GM19351 (cell line): Measurements from ENCODE around the gene TMEM171.

Source experiments
- ATAC-seq: cut with Tn5 transposase; IDR thresholded peaks from one replicate; pipeline ENCODE4 v1.9.1; 2021; ENCODE audit warnings: mild to moderate bottlenecking, moderate library complexity; ENCODE audit not compliant: unreplicated experiment

Gene TMEM171

DNA sequence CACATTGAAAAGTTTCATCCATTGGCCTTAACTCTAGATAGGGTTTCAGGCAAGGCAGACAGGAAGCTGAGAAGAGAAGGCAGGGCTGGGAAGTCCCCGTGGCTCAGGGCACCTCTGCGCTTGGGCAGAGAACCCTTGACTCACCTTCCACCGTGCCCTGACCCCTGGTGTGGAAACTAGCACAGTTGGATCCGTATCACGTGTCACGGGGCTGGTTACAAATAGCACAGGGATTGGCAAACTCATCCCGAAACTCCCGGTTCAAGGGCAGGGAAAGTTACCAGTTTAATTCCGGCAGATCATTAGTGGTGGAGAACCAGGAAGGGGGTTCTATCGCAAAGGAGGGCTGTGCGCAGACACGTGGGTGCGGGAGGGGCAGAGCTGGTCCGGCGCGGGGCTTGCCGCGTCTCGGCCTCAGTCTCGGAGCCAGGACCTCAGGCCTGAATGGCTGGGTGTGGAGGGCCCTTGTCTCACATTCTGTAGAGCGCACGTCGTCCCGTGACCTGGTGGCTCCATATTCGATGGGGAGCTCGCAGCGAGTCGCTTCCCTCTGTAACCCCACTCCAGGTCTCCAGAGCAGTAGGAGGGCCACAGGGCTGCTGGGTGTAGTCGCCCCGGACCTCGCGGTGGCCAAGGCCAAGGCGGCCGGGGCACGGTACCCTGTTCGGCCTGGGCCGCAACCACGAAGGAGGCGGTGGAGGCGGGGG, 771 bp upstream of the TMEM171 start:
- no peak for ATAC-seq

DNA sequence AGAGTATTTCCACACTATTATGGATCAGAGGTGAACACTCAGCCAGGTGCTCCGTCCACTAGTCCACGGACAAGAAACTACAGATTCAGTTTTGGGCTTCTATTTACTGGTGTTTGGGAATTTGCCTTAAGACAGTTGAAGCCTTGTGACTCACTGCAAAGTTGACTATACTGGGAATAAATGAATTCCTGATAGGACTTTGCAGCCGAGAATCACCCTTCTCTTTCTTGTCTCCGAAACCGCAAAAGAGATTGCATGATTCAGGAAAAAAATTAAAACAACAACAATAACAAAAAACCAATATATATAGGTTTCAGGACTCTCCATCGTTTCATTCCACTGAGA, 716 bp downstream of the TMEM171 start:
- no peak for ATAC-seq

DNA sequence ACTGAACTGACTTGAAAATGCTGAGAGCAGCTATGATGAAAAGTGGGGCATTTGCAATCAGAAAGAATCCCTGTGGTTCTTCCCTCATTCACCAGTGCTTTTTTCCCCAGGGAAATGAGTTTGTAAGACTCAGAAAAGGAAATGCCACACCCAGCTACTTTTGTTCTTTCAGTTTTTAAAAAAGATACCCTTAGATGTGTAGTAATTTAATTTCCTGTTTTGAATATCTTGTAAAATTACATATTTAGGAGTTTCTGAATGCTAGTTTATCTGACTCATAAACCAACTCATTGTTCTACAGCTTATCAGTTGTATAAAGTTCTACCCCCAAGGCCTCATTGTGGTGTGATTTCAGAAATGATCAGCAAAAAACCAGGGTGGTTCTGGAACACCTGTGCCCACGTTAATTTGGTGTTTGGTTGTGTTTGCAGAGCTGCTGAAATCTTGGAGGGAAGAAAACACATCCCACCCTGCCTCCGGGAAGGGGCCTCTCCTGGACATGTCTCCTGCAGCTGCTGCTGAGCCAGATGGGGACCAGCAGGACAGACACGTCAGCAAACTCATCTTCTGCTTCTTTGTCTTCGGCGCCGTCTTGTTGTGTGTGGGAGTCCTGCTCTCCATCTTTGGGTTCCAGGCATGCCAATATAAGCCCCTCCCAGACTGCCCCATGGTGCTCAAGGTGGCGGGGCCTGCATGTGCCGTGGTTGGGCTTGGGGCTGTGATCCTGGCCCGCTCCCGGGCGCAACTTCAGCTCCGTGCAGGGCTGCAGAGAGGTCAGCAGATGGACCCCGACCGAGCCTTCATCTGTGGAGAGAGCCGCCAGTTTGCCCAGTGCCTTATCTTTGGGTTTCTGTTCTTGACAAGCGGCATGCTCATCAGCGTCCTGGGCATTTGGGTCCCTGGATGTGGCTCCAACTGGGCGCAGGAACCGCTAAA, 2.8 kb downstream of the TMEM171 start:
- ATAC-seq, result no peak

DNA sequence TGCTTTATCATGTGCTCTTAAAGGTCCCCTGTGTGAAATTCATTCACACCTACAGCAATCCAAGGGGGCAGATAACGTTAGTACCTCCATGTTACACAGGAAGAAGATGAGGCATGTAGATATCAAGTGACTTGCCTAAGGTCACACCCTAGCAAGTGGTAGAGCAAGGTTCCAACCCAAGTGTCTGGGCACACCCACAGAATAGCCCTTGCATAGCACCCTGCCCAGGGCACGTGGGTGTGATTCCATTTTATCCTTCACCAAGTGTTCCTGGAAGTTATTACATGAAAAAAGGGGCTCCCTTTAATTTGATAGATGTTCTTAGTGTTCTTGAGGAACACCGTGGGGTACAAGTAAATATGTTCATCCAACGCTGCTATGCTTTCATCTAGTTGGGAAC, 4.9 kb downstream of the TMEM171 start:
- no peak for ATAC-seq

DNA sequence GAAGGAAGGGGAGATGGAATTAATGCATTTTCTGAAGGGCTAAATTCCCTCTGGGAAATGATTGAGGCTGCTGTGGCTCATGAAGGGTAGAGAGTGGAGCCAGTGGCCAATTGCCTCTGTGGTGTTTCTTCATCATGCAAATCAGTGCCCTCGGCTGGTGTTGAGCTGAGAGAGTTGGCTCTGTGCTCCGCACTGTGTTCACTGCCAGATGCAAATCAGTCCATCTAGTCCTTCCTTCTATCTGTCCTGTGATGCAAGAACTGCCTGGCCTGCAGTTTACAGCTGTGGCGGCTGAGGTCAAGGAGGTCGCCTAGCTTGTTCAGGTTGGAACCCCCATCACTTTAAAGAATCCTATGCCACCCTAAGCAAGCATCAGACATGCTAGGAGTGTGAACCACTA, 6.0 kb downstream of the TMEM171 start:
- ATAC-seq, result no peak

DNA sequence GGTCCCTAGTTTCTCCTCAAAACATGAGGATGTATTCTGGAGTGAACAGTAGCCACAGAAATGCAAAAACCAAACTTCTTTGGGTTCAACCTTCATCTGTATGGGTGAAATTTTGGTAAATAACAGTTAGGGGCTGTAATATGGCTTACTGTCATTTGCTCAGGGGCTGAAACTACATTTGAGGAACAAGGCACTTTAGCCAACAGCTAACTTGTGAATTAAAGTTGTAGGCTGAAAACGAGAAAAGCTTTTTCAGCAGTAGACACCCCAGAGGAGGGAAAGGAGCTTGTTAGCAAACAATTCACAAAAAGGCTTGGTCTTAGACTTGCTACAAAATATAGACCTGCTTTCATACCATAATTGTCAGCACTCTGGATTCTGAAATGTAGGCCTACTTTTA, 6.6 kb downstream of the TMEM171 start:
- ATAC-seq, result no peak

DNA sequence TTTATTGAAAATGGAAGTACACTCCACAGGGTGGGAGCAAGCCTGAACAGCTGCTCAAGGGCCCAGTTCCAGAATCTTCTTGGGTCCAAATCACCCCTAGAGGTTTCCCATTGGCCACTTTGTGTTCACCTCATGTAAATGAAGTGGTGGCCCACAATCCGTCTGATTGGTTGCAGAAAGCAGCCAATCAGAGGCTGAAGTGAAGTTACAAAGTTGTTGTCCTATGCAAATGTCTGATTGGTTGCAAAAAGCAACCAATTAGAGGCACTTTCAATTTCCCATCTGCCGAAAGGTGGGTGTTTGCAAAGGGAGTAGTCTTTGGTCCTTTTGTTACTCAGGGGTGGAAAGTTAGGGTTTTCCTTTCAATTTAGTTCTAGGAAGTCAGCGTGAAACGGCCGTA, 8.8 kb downstream of the TMEM171 start:
- no peak for ATAC-seq

DNA sequence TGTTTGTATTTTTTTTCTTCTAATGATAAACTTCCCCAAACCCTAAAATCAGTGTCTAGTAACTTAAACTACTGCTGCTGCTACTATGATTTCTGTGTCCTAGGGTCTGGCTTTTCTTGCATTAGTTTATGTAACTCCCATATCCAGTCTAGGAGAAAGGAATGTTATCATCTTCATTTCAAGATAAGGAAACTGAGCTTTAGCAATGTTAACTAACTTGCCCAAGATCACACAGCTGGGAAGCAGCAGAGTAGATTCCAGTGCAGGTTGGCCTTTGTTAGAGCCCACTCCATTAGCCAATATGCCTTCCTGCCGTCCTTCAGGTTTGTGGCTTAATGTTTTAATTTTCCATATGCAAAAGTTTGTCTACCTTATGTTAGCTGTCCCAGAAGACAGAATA, 10.4 kb downstream of the TMEM171 start:
- no peak for ATAC-seq

DNA sequence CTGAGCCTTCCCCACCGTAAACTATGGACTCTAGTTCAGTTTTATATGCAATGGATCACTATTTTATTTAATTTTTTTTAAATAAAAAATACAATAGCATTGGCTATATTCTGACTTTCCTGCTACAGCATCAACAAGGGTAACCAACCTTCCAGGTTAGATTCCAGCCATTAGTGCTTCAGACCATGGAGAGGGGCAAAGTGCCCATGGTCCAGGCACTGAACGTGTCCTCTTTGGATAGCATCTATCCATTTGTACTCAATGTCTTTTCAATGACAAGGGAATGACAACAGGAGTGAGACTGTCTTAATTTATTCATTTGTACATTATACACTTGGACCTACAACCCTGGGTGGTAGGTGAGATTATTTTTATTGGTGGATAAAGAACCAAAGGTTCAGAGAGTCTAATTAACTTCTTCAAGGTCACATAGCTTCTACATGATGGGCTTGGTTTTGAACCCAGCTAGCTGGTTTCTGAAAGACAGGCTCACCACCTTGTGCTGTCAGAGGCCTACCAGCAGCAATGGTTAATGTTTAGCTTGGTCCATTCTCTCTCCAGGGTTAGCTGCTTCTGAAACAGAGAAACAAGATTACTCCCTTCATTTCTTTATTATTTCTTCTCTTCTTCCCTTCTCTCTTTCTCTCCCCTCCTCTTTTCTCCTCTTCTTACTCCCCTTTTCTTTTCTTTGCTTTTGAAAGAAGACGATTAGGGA, 11.5 kb downstream of the TMEM171 start:
- ATAC-seq, result no peak

DNA sequence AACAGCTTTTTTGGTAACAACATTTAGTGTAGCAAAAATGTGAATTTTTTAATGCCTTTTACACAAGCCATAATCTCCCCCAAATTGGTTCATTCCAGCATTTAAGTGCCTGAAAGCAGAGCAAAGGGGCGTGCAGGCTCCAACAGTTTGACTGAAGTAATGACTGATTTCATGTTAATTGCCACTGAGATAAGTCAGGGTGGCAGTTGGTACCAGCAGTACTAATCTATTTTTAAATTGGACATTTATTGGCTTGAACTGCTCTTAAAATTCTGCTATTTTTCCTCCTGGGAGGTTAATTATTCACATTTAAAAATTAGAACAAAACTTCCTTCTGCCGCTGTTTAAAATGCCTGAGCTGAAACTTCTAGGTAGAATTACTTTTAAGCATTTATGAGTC, 12.4 kb downstream of the TMEM171 start:
- no peak for ATAC-seq

DNA sequence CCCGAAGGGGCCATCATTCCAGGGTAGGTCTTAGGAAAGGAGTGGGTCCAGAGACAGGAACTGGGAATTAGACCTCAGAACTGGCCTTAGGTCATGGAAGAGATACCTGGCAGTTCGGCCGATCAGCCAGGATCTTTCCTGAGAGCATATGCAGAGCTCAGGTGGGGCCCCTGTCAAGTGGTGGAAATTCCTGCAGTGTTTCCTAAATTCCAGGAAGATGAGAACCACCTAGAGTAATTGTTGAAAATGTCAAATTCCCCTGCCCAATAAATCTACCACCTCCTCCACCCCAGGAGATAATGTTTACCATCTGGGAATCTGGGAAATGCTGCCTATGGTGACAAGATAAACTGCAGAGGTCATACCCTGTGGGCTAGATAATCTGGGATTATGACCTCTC, 14.6 kb downstream of the TMEM171 start:
- ATAC-seq, result no peak

DNA sequence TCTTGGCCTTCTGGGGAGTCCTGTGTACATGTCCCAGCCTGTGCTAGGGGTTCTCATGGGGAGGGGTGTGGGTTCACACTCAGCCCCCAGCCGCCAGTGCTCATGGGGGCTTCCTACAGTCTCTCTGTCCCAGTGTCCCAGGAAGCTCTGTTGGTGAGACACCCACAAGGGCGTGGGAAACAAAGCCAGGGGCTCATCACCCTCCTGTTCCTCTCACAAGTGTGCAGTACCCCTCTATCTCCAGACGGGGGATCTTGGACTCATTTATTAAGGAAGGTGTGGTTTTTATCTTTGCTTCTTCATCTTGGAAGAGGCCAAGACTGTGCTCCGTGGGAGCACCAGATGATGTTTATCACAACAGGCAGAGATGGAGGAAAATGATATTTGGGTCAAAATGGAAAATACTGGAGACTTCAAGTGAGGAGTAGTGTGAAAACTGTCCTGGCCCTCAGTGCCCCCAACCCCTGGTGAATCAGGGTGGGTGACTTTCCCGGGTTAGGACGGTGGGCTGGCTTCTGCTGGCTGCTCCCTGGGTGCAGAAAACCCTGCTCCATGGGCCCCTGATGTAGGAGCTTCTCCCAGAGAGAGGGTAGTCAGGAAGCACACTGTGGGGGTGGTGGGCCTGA, 15.2 kb downstream of the TMEM171 start:
- ATAC-seq, result no peak

DNA sequence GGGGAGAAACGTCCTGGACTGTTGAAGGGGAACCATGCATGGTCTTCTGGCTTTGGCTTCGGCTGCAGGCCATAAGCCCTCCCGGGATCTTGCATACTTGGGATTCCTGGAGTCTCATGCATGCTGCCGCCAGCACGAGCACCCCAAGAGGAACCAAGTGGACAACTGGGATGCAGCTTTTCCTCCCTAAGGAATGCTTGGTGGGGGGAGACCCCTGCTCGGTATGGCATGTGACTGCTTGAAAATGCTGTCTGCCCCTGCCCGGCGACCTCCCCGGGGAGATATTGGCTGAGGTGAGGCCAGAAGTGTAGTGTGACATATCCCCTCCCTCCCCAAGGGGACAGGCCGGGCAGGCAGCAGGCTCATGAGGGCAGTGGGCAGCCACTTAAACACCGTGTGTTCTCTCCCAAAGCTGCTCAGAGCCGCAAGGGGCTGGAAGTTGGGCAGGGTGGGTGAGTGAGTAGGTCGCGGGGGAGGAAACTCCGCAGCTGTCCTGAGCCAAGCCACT, 15.7 kb downstream of the TMEM171 start:
- no peak for ATAC-seq

DNA sequence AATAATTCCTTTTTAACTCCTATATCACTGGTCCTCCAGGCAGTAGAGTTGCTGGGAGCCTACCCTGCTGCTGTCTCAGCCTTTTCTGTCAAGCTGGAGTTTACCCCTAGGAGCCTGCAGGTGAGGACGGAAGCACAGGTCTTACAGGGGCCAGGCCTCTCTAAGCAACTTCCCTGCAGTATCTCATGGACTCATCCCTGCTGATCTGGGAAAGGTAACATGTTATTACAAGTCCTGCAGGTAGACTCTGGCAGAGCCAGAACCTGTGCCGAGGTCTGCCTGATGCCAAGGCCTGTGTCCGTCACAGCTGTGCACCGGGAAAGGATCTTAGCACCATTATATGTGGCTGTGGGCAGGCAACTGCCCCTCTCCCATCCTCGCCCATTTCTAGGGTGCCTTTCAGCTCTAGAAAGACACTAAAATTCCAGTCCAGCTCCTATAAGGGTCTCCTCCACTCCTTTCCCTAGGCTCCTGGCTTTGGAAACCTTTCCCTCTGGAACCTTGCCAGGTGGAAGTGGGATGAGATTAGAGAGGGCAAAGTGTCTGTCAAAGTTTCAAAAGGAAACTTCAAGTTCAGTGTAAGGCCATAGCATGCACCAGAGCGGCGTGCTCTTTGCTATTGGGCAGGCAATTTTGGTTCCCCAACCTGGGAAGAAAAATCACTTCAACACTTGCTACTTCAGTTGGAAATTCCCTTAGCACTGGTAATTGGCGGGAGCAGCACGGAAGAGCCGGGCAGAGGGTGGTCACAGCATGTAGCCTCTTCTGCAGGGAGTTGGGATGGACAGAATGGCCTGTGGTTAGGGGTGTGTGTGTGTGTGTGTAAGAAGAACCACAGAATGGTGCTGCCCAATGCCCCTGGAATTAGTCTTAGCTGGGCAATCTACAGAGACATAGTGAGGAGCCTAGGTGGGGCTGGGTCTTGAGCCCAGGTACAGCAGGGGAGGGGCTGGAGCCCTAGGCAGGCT, 17.5 kb downstream of the TMEM171 start:
- no peak for ATAC-seq

DNA sequence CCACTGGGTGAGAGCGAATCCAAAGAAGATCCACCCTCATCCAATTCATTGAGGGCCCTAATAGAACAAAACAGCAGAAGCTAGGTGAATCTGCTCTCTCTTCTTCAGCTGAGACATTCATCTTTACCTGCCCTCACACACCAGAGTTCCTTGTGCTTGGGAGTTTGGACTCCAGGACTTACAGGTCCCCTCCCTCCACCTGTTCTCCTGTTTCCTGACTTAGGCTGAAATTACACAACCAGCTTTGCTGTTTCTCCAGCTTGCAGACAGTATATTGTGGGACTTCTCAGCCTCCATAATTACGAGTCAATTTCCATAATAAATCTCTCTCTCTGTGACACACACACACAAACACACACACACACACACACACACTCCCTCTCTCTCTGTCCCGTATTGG, 19.1 kb downstream of the TMEM171 start:
- ATAC-seq, result no peak

DNA sequence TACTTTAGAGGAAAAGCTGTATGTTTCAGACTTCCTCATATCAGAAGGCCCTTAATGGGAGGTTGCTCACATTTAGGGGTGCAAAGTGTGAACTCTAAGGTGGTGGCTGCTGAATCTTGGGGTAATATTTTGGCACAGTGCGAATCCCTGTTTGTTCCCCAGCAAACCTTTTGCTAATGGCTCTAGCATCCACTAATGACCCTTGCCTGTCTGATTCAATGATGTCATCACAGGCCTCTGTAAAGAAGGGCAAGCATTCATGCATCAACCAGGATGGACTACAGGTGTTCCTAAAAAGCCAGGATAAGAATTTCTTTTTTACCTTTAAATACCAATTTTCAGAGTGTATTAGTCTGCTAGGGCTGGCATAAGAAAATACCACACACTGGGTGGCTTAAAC, 20.4 kb downstream of the TMEM171 start:
- no peak for ATAC-seq

DNA sequence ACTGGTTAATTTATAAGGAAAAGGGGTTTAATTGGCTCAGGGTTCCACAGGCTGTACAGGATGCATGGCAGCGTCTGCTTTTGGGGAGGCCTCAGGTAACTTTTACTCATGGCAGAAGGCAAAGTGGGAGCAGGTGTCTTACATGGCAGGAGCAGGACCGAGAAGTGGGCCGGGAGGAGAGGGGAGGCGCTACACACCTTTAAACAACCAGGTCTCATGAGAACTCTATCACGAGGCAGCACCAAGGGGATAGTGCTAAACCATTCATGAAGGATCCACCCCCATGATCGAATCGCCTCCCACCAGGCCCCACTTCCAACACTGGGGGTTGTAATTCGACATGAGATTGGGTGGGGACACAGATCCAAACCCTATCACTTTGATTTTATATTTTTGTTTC, 21.7 kb downstream of the TMEM171 start:
- no peak for ATAC-seq

DNA sequence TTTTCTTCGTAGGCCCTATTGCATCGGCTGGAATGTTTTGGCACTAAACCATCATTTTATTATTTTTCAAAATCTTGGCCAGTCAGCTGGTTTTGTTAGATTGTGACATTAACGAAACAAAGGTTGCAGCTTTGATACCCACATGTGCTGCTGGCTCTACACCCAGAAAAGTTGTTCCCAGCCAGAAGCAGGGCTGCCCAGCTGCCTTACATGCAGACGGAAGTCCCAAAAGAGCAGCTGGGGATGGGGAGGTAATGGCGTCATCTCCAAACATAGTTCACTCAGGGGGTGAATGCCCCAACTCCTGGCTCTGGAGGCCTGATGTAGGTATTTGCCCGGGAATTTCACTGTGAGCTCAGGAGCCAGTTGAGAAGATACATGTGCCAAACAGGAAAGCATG, 23.3 kb downstream of the TMEM171 start:
- no peak for ATAC-seq

DNA sequence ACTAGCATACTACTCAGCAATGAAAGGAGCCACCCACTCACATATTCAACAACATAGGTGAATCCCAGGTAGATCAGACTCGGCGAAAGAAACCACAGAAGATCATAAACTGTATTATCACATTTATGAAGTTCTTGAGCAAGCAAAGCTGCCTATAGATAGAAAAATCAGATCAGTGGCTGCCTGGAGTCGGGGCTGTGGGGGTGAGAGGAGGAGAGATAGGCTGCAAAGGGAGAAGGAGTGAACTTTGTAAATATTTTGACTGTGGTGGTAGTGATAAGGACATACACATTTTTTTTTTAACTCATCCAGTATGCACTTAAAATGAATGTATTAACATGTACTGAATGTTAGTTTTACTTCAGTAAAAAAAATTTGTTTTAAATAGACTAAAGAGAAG, 29.2 kb downstream of the TMEM171 start:
- no peak for ATAC-seq

DNA sequence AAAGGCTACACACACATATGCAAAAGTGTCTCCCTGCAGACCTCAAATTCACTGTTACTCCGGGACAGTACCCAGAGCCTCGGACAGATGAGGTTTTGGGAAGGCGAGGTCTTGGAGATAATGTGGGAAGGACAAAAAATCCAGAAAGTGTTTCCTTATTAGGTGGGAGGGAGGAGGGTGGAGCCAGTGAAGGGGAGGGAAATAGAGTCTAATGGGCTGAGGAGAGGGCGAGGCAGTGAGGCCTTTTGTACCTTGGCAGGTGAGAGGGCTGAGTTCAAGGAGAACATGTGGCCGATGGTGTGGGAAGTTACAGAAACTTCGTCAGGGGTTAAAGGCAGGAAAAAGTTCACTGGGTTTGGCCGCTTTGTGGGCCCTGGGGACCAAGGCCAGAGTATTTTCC, 30.5 kb downstream of the TMEM171 start:
- no peak for ATAC-seq
